SKM-1 (cell line): Measurements from ENCODE around the gene PARD3B.
"Not testable (repeated sequence)": the region's sequence is repeated elsewhere in the genome, so short reads cannot be mapped to it uniquely, and the experiment has no call there.

ENCODE experiments used
- DNase-seq: peaks from one replicate; lab custom pipeline; 2025; ENCODE audit not compliant: unreplicated experiment; lab: John Stamatoyannopoulos, UW

The PARD3B gene

GRCh38 chr2:205218816-205219215 lies 673.5 kb downstream of the PARD3B start:
- DNase-seq = not testable (repeated sequence)

- no peak for DNase-seq
Measured at GRCh38 chr2:205220559-205220958, 675.3 kb downstream of the PARD3B start.

GRCh38 chr2:205232086-205232485 lies 686.8 kb downstream of the PARD3B start:
- DNase-seq = no peak

- DNase-seq = no peak
Measured at GRCh38 chr2:205235434-205235833, 690.2 kb downstream of the PARD3B start.

GRCh38 chr2:205237524-205237923 lies 692.2 kb downstream of the PARD3B start:
- DNase-seq = no peak

GRCh38 chr2:205245001-205245400 lies 699.7 kb downstream of the PARD3B start:
- DNase-seq = no peak

GRCh38 chr2:205245652-205246051 lies 700.4 kb downstream of the PARD3B start:
- DNase-seq = no peak

GRCh38 chr2:205259121-205259520 lies 713.8 kb downstream of the PARD3B start:
- no peak for DNase-seq

- no peak for DNase-seq
Measured at GRCh38 chr2:205261516-205262020, 716.3 kb downstream of the PARD3B start.

- no peak for DNase-seq
Measured at GRCh38 chr2:205267323-205267722, 722.0 kb downstream of the PARD3B start.

- no peak for DNase-seq
Measured at GRCh38 chr2:205270689-205271088, 725.4 kb downstream of the PARD3B start.

GRCh38 chr2:205273148-205273547 lies 727.9 kb downstream of the PARD3B start:
- DNase-seq = no peak

GRCh38 chr2:205273627-205274026 lies 728.4 kb downstream of the PARD3B start:
- no peak for DNase-seq

- no peak for DNase-seq
Measured at GRCh38 chr2:205274801-205275200, 729.5 kb downstream of the PARD3B start.

- DNase-seq = no peak
Measured at GRCh38 chr2:205276116-205276777, 731.0 kb downstream of the PARD3B start.

GRCh38 chr2:205280596-205281236 lies 735.4 kb downstream of the PARD3B start:
- DNase-seq = no peak

- DNase-seq = no peak
Measured at GRCh38 chr2:205283736-205284270, 738.5 kb downstream of the PARD3B start.

GRCh38 chr2:205284334-205284733 lies 739.1 kb downstream of the PARD3B start:
- no peak for DNase-seq

- DNase-seq = no peak
Measured at GRCh38 chr2:205287316-205287715, 742.0 kb downstream of the PARD3B start.

- no peak for DNase-seq
Measured at GRCh38 chr2:205288686-205289085, 743.4 kb downstream of the PARD3B start.

- DNase-seq = no peak
Measured at GRCh38 chr2:205290299-205290698, 745.0 kb downstream of the PARD3B start.

- DNase-seq = no peak
Measured at GRCh38 chr2:205292665-205293295, 747.5 kb downstream of the PARD3B start.
